Activated T-helper 2 cell treated with anti-CD3 and anti-CD28 coated beads, Interferon-gamma antibody, Interleukin-2, Interleukin-4, amounts not matched to agents 10 μg/mL and 5 μg/mL and 100 μg/mL, durations not matched to agents 14 hours and 24 hours and 36 hours (primary cell): ENCODE data around the gene ITPR3. TPM values are rescaled to one million over a fixed set of nuclear protein-coding genes. Genes with fewer than 3 reads are reported as not detected.
A peak's percentile ranks its signal among the peaks of the same experiment; 100 is the strongest.

Experiments used
- DNase-seq: peaks from one replicate; pipeline ENCODE4 v3.0.0; 2021; ENCODE audit warnings: low spot score
- H3K27ac Mint-ChIP-seq: one replicate; pipeline ENCODE4 v1.8.0; 2021; ENCODE audit warnings: mixed read lengths
- H3K27me3 Mint-ChIP-seq: one replicate; pipeline ENCODE4 v1.8.0; 2021; ENCODE audit warnings: low read depth, mixed read lengths
- H3K36me3 Mint-ChIP-seq: one replicate; pipeline ENCODE4 v1.8.0; 2021; ENCODE audit warnings: low read depth, mixed read lengths
- H3K4me1 Mint-ChIP-seq: one replicate; pipeline ENCODE4 v1.8.0; 2021; ENCODE audit warnings: low read depth, mixed read lengths
- H3K4me3 Mint-ChIP-seq: one replicate; pipeline ENCODE4 v1.8.0; 2021; ENCODE audit warnings: low read depth, mild to moderate bottlenecking, moderate library complexity, mixed read lengths
- H3K9me3 Mint-ChIP-seq: one replicate; pipeline ENCODE4 v1.8.0; 2021; ENCODE audit warnings: mixed read lengths
- intact Hi-C: fragments of 100-400 bp; cut with micrococcal nuclease; formaldehyde crosslinking; loops from one replicate; pipeline ENCODE4 v1.15.1; 2023
- total RNA-seq: library from RNA; stranded (reverse); gene quantifications from 2 replicates; pipeline ENCODE4 v1.2.3, GENCODE V29; 2022

The ITPR3 gene
- total RNA-seq, 1 donor from 2014 or later: 41.7 TPM

- intact Hi-C loops: no loop called here
- Mint-ChIP-seq H3K27me3 (no peaks in the 10 kb centered on the region), H3K36me3 (peaks cover 13% of the 10 kb centered on the region), H3K4me1 (peaks cover 34% of the 10 kb centered on the region), H3K27ac (no peak overlapping the region), H3K9me3 (no peaks in the 10 kb centered on the region), H3K4me3 (no peak overlapping the region)
- no peak for DNase-seq
These were observed 15.5 kb downstream of the ITPR3 start for GRCh38 chr6:33636655-33637054.

- H3K36me3 Mint-ChIP-seq: peaks cover 19% of the 10 kb centered on the region
- no peak overlapping the region for H3K4me3 Mint-ChIP-seq
- no peaks in the 10 kb centered on the region for H3K27me3 Mint-ChIP-seq
- H3K4me1 Mint-ChIP-seq: peaks cover 25% of the 10 kb centered on the region
- H3K9me3 Mint-ChIP-seq: no peaks in the 10 kb centered on the region
- DNase-seq: no peak
- peak overlapping the region; percentile 43 for H3K27ac Mint-ChIP-seq
- intact Hi-C loops: no loop called here
These were observed 17.4 kb downstream of the ITPR3 start for GRCh38 chr6:33638556-33638955.

- no peak overlapping the region for H3K27ac Mint-ChIP-seq
- intact Hi-C loops: no loop called here
- H3K27me3 Mint-ChIP-seq: no peaks in the 10 kb centered on the region
- H3K4me3 Mint-ChIP-seq: no peak overlapping the region
- DNase-seq: no peak
- peaks cover 18% of the 10 kb centered on the region for H3K36me3 Mint-ChIP-seq
- H3K4me1 Mint-ChIP-seq: peaks cover 16% of the 10 kb centered on the region
- H3K9me3 Mint-ChIP-seq: no peaks in the 10 kb centered on the region
These were observed 18.4 kb downstream of the ITPR3 start for GRCh38 chr6:33639559-33639958.

- intact Hi-C loops: no loop called here
- no peak overlapping the region for H3K4me3 Mint-ChIP-seq
- H3K27ac Mint-ChIP-seq: no peak overlapping the region
- H3K9me3 Mint-ChIP-seq: no peaks in the 10 kb centered on the region
- peaks cover 17% of the 10 kb centered on the region for H3K36me3 Mint-ChIP-seq
- peaks cover 14% of the 10 kb centered on the region for H3K4me1 Mint-ChIP-seq
- no peak for DNase-seq
- no peaks in the 10 kb centered on the region for H3K27me3 Mint-ChIP-seq
These were observed 19.2 kb downstream of the ITPR3 start for GRCh38 chr6:33640361-33640760.

- H3K4me1 Mint-ChIP-seq: peaks cover 11% of the 10 kb centered on the region
- H3K27ac Mint-ChIP-seq: no peak overlapping the region
- peaks cover 18% of the 10 kb centered on the region for H3K36me3 Mint-ChIP-seq
- H3K9me3 Mint-ChIP-seq: no peaks in the 10 kb centered on the region
- DNase-seq: no peak
- H3K27me3 Mint-ChIP-seq: no peaks in the 10 kb centered on the region
- no peak overlapping the region for H3K4me3 Mint-ChIP-seq
- intact Hi-C loops: no loop called here
These were observed 20.0 kb downstream of the ITPR3 start for GRCh38 chr6:33641144-33641543.

- Mint-ChIP-seq H3K36me3 (peaks cover 21% of the 10 kb centered on the region), H3K4me1 (peaks cover 9% of the 10 kb centered on the region), H3K27me3 (no peaks in the 10 kb centered on the region), H3K4me3 (no peak overlapping the region), H3K27ac (no peak overlapping the region), H3K9me3 (no peaks in the 10 kb centered on the region)
- DNase-seq: no peak
- intact Hi-C loops: no loop called here
These were observed 20.5 kb downstream of the ITPR3 start for GRCh38 chr6:33641602-33642001.

- Mint-ChIP-seq H3K27me3 (no peaks in the 10 kb centered on the region), H3K9me3 (no peaks in the 10 kb centered on the region), H3K27ac (no peak overlapping the region), H3K4me1 (peaks cover 11% of the 10 kb centered on the region), H3K4me3 (no peak overlapping the region), H3K36me3 (peaks cover 28% of the 10 kb centered on the region)
- intact Hi-C loops: no loop called here
- DNase-seq: no peak
These were observed 21.8 kb downstream of the ITPR3 start for GRCh38 chr6:33642897-33643296.

GRCh38 chr6:33651403-33651802 is 30.3 kb downstream of the ITPR3 start:
- no peaks in the 10 kb centered on the region for H3K9me3 Mint-ChIP-seq
- H3K4me1 Mint-ChIP-seq: peaks cover 6% of the 10 kb centered on the region
- no peak overlapping the region for H3K27ac Mint-ChIP-seq
- DNase-seq: no peak
- H3K36me3 Mint-ChIP-seq: peaks cover 27% of the 10 kb centered on the region
- intact Hi-C loops: no loop called here
- no peak overlapping the region for H3K4me3 Mint-ChIP-seq
- no peaks in the 10 kb centered on the region for H3K27me3 Mint-ChIP-seq

- peaks cover 6% of the 10 kb centered on the region for H3K4me1 Mint-ChIP-seq
These were observed 30.9 kb downstream of the ITPR3 start for GRCh38 chr6:33652002-33652401.

GRCh38 chr6:33654831-33655554 is 33.9 kb downstream of the ITPR3 start:
- no peak for DNase-seq
- no peak overlapping the region for H3K4me3 Mint-ChIP-seq
- no peak overlapping the region for H3K27ac Mint-ChIP-seq
- H3K27me3 Mint-ChIP-seq: no peaks in the 10 kb centered on the region
- intact Hi-C loops: no loop called here
- H3K9me3 Mint-ChIP-seq: no peaks in the 10 kb centered on the region
- peaks cover 13% of the 10 kb centered on the region for H3K36me3 Mint-ChIP-seq
- H3K4me1 Mint-ChIP-seq: peaks cover 1% of the 10 kb centered on the region

More at GRCh38 chr6:33652002-33652401, 30.9 kb downstream of the ITPR3 start:
- Mint-ChIP-seq H3K27ac (no peak overlapping the region), H3K4me3 (no peak overlapping the region), H3K27me3 (no peaks in the 10 kb centered on the region), H3K9me3 (no peaks in the 10 kb centered on the region), H3K36me3 (peaks cover 27% of the 10 kb centered on the region)
- no peak for DNase-seq
- intact Hi-C loops: no loop called here

- intact Hi-C loops: no loop called here
- Mint-ChIP-seq H3K27ac (no peak overlapping the region), H3K36me3 (peaks cover 3% of the 10 kb centered on the region), H3K4me3 (no peak overlapping the region), H3K27me3 (no peaks in the 10 kb centered on the region), H3K4me1 (peaks cover 1% of the 10 kb centered on the region), H3K9me3 (no peaks in the 10 kb centered on the region)
- no peak for DNase-seq
These were observed 35.7 kb downstream of the ITPR3 start for GRCh38 chr6:33656844-33657243.

GRCh38 chr6:33658982-33659689 is 38.0 kb downstream of the ITPR3 start:
- intact Hi-C loops: no loop called here
- H3K27ac Mint-ChIP-seq: no peak overlapping the region
- H3K4me3 Mint-ChIP-seq: no peak overlapping the region
- no peaks in the 10 kb centered on the region for H3K9me3 Mint-ChIP-seq
- H3K27me3 Mint-ChIP-seq: no peaks in the 10 kb centered on the region
- DNase-seq: no peak
- peaks cover 6% of the 10 kb centered on the region for H3K36me3 Mint-ChIP-seq
- peaks cover 1% of the 10 kb centered on the region for H3K4me1 Mint-ChIP-seq

- H3K27ac Mint-ChIP-seq: no peak overlapping the region
- intact Hi-C loops: no loop called here
- DNase-seq: no peak
- H3K9me3 Mint-ChIP-seq: no peaks in the 10 kb centered on the region
- no peaks in the 10 kb centered on the region for H3K4me1 Mint-ChIP-seq
- no peak overlapping the region for H3K4me3 Mint-ChIP-seq
- peaks cover 8% of the 10 kb centered on the region for H3K36me3 Mint-ChIP-seq
- H3K27me3 Mint-ChIP-seq: no peaks in the 10 kb centered on the region
These were observed 38.9 kb downstream of the ITPR3 start for GRCh38 chr6:33659986-33660385.
